H1 (cell line): Measurements from ENCODE around the gene YEATS4.

Experiments
- CTCF ChIP-seq, 3 experiments: IDR thresholded peaks; 1 replicate in 2 of 3; 2 replicates in 1 of 3; pipeline versions ENCODE4 v1.5.1 to v1.6.1; 2011; ENCODE audit warnings: low read length in 3 of 3, mild to moderate bottlenecking in 3 of 3, inconsistent platforms in 2 of 3, low read depth in 1 of 3, moderate library complexity in 1 of 3; ENCODE audit not compliant: insufficient read depth in 1 of 3; ENCODE audit errors: control extremely low read depth in 1 of 3
- EP300 ChIP-seq, 2 experiments: IDR thresholded peaks; 1 replicate in 1 of 2; 2 replicates in 1 of 2; pipeline ENCODE4 v1.6.1; 2011 to 2012; ENCODE audit warnings: low read depth in 2 of 2, low read length in 2 of 2, mild to moderate bottlenecking in 2 of 2, borderline replicate concordance in 1 of 2, inconsistent platforms in 1 of 2, moderate library complexity in 1 of 2
- EZH2 ChIP-seq: fragments of 200-600 bp; sonication (generic); IDR thresholded peaks from 2 replicates; pipeline ENCODE4 v1.7.1; 2012; ENCODE audit warnings: low read depth, mild to moderate bottlenecking, moderate library complexity, low read length, inconsistent platforms; ENCODE audit not compliant: severe bottlenecking
- GTF2F1 ChIP-seq: IDR thresholded peaks from 2 replicates; pipeline ENCODE4 v1.6.1; 2012; ENCODE audit warnings: low read depth, low read length, improper control_type of control experiment, borderline replicate concordance
- JUN ChIP-seq: IDR thresholded peaks from 2 replicates; pipeline ENCODE4 v1.6.1; 2011; ENCODE audit warnings: low read depth, mild to moderate bottlenecking, improper control_type of control experiment, low read length
- POLR2A ChIP-seq, 2 experiments: IDR thresholded peaks; 1 replicate in 1 of 2; 2 replicates in 1 of 2; pipeline ENCODE4 v1.6.1; 2011; ENCODE audit warnings: low read depth in 2 of 2, low read length in 2 of 2, mild to moderate bottlenecking in 2 of 2; ENCODE audit errors: control extremely low read depth in 1 of 2
- POLR2AphosphoS5 ChIP-seq: IDR thresholded peaks from 2 replicates; pipeline ENCODE4 v1.6.1; 2011; ENCODE audit warnings: low read depth, low read length
- SP1 ChIP-seq: IDR thresholded peaks from 2 replicates; pipeline ENCODE4 v1.6.1; 2011; ENCODE audit warnings: low read depth, low read length

GRCh38 chr12:69341328-69341727 lies 18.2 kb upstream of the YEATS4 start:
- TF ChIP-seq POLR2A (IDR thresholded peaks at IDR 0.05; ENCODE audit: control extremely low read depth in 1 of 2, low read depth in 2 of 2, low read length in 2 of 2) (no peak), JUN (no peak), CTCF (IDR thresholded peaks at IDR 0.05; ENCODE audit: control extremely low read depth in 1 of 3, insufficient read depth in 1 of 3, low read depth in 1 of 3, low read length in 3 of 3) (no peak), SP1 (no peak), EZH2 (no peak), POLR2AphosphoS5 (no peak), GTF2F1 (no peak), EP300 (IDR thresholded peaks at IDR 0.05; ENCODE audit: borderline replicate concordance in 1 of 2, low read depth in 2 of 2, low read length in 2 of 2) (no peak)
